ENCODE data around the gene NAIF1. TPM values are rescaled to one million over a fixed set of nuclear protein-coding genes. Genes with fewer than 3 reads are reported as not detected.

The NAIF1 gene
- total RNA-seq, 1 experiment from 2014 or later = 12.4 TPM

GRCh38 chr9:128055344-128056040, 11.6 kb downstream of the NAIF1 start (continued):
- TF ChIP-seq ZNF532 (CRISPR knock-in tag; IDR thresholded peaks at IDR 0.05; ENCODE audit: borderline replicate concordance) (no peak), NR1H2 (CRISPR knock-in tag; IDR thresholded peaks at IDR 0.05) (no peak), CTCF (IDR thresholded peaks at IDR 0.05) (no peak), TEAD4 (CRISPR knock-in tag; IDR thresholded peaks at IDR 0.05) (no peak)

GRCh38 chr9:128054087-128054486, 13.0 kb downstream of the NAIF1 start:
- no peak for DNase-seq (ENCODE audit: low spot score)
- Mint-ChIP-seq H3K36me3 (no peaks in the 10 kb centered on the region), H3K4me3 (no peak overlapping the region), H3K27me3 (ENCODE audit: low read depth) (no peaks in the 10 kb centered on the region), H3K4me1 (peaks cover 31% of the 10 kb centered on the region), H3K27ac (peak overlapping the region; percentile 60; the same call in 1 of the 2 replicates), H3K9me3 (no peaks in the 10 kb centered on the region)
- CTCF ChIA-PET = interaction anchor here (0.5 to 1.8 kb wide), 3 partner anchors 13 to 259 kb away, joined by 3 to 10 read pairs (median 7); partner anchors contain the start of gene NAIF1
- no peak for ATAC-seq
- POLR2A ChIA-PET = no interaction called here
- TF ChIP-seq ZNF317 (CRISPR knock-in tag; IDR thresholded peaks at IDR 0.05; ENCODE audit: borderline replicate concordance, low read depth) = no peak
- no peak for TF ChIP-seq NR2C2 (CRISPR knock-in tag; IDR thresholded peaks at IDR 0.05)
- no peak for TF ChIP-seq ZMAT4 (CRISPR knock-in tag; IDR thresholded peaks at IDR 0.05)
- no peak for TF ChIP-seq E2F5 (CRISPR knock-in tag; IDR thresholded peaks at IDR 0.05)
- TF ChIP-seq NFE2L1 (CRISPR knock-in tag; IDR thresholded peaks at IDR 0.05) = no peak
- no peak for TF ChIP-seq CTCF (IDR thresholded peaks at IDR 0.05)
- no peak for TF ChIP-seq ATF3 (CRISPR knock-in tag; conservative IDR thresholded peaks at IDR 0.05)
- TF ChIP-seq GRHL2 (CRISPR knock-in tag; IDR thresholded peaks at IDR 0.05; ENCODE audit: insufficient replicate concordance, severe bottlenecking) = no peak
- TF ChIP-seq STAT6 (CRISPR knock-in tag; conservative IDR thresholded peaks at IDR 0.05; ENCODE audit: low read depth) = no peak
- no peak for TF ChIP-seq TEAD4 (CRISPR knock-in tag; IDR thresholded peaks at IDR 0.05)
